ENCODE results near the gene CFAP298.

GRCh38 chr21:32554832-32555638, 57.1 kb downstream of the CFAP298 start:
- TF ChIP-seq CTCF (IDR thresholded peaks at IDR 0.05): no peak
- no peak for TF ChIP-seq POLR2A (IDR thresholded peaks at IDR 0.05)
